SK-N-SH treated with all-trans-retinoic acid at 6 μM for 48 hours (cell line): ENCODE results near the gene CDH4.

Experiments
- ARNTL ChIP-seq: fragments of 450-650 bp; formaldehyde crosslinking; IDR thresholded peaks from 2 replicates; pipeline ENCODE4 v1.5.0; 2020; ENCODE audit warnings: low read depth, mild to moderate bottlenecking, moderate library complexity, borderline replicate concordance
- PATZ1 ChIP-seq: fragments of 250-450 bp; sonication (Bioruptor Pico); IDR thresholded peaks from 2 replicates; pipeline ENCODE4 v1.8.0; 2020; ENCODE audit warnings: mild to moderate bottlenecking, moderate library complexity, borderline replicate concordance
- ZFP3 ChIP-seq: fragments of 250-450 bp; sonication (Bioruptor Pico); IDR thresholded peaks from 2 replicates; pipeline ENCODE4 v1.5.0; 2020; ENCODE audit warnings: mild to moderate bottlenecking, moderate library complexity

GRCh38 chr20:61210862-61211261 lies 41.2 kb upstream of the CDH4 start:
- TF ChIP-seq PATZ1 (CRISPR knock-in tag), result no peak
- no peak for TF ChIP-seq ARNTL (CRISPR knock-in tag)
- TF ChIP-seq ZFP3 (CRISPR knock-in tag), result no peak
